COLO829 (cell line): ENCODE results near the gene ACAP1.
"Not testable (repeated sequence)": the region's sequence is repeated elsewhere in the genome, so short reads cannot be mapped to it uniquely, and the experiment has no call there.

Experiments used
- DNase-seq: peaks from one replicate; pipeline ENCODE4 v3.0.0; 2012; ENCODE audit warnings: low spot score

Gene ACAP1

DNA sequence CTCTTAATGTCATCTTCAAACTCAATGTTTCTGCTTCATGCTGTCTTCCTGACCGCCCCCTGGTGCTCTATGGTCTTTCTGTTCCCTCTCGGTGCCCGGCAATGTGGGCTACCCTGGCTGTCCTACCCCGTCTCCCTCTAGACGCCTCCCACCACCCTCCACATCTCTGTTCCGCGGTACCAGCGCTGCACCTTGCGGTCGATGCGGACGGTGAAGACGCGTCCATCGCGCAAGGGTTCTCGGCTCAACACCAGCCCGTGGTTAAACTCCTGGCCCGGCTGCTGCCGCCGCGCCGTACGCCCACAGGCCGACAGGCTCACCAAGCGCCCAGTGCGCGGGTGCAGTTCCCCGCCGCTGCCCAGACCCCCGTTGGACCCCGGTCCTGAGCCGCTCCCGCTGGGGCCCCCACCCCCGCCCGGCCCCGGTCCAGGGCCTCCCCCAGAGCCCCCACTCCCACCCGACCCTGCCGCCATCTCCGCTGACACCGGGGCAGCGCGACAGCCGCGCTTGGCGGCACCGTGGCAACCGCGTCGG lies 7.4 kb upstream of the ACAP1 start, which contains the start of gene NEURL4:
Gene NEURL4 (minus strand): TSS at position 496 of the 534 bp plus-strand sequence. CDS start 23 bp downstream, at position 473.
- no peak for DNase-seq

DNA sequence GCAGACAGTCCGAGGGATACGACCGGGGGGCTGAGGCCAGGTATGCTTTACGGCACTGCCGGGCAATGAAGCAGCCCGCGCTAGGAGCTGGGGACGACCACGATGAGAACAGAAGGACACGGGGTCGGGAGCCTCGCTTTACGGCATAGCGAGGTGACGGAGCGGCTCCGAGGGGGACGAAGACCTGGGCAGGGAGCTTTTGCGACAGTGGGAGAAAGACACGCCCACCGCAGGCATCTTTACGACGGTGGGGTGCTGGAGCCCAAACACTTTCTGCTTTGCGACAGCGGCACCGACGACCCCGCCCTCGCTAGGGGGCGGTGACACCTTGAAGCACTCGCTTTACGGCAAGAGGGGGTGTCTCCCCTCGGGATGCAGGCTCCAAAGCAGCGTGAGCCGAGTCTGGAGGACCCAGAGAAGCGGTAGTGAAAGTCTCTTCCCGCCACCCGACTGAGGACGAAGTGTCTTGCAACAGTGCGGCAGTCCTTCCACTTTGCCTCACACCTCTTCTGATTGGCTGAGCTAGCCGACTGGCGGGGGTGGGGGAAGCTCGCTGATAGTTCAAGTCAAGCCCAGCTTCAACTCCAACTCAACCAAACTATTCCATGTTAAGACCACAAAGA lies 6.8 kb upstream of the ACAP1 start:
- DNase-seq = peak; percentile 99

DNA sequence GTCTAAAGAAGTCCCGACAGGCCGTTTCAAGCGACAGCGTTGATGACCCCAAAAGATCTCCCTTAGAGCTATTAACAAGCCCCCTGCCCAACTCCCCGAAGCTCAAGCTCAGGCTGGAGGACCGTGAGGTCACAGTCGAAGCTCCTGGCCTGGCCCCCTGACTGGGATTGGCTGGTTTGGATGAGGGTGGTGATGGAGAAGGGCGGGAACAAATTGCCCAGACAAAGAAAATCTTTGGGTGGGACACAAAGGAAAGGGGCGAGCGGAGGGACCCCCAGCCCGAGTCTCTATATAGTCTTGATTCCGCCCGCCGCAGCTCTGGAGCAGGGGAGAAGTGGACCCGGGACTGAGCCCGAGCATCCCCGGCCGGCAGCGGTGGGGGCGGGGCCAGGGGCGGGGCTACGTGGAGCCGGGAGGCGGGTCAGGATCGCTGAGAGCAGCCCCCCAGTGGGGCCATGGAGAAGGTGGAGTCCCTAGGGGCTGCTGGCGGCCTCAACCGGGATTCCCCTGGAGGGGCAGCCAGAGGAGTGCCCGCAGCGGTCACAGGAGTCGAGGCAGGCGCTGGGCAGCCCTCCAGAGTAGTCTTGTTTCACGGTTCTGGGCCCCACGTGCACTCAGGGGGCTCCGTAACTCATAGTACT lies 6.2 kb upstream of the ACAP1 start:
- peak; percentile 86 for DNase-seq

DNA sequence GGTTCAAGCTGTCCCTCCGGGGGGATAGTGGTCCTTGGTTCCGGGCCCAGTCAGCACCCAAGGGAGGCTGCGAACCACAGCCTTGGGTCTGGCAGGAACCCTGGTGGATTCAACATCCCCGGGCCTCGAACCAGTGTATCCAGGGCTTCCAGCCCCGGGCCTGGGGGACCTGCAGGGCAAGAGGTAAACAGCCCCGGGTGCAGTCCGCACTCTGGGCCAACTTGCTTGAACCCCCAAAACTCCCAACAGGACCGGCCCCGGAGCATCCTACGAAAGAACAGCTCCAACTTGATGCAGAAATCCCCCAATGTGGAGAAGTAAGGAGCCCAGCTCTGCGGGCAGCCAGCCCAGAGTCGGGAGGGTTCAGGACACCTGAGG lies 5.7 kb upstream of the ACAP1 start:
- DNase-seq = no peak

DNA sequence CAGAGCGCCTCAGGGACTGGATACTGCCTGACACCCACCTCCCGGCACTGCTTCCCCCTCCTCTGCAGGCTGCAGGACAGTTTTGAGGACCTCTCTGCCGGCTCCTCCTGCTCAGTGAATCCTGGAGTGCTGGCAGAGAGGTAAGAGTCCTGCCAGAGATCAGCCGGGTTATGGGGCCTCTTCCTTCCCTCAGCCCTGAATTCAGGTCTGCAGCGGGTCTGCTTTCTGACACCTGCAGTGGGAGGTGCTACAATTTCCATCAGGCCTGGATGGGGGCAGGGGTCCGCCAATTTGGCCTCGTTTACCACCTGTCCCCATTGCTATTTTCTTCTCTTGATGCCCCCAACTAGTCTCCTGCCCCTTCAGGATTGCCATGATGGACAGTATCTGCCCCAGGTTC lies 4.2 kb upstream of the ACAP1 start:
- DNase-seq = no peak

DNA sequence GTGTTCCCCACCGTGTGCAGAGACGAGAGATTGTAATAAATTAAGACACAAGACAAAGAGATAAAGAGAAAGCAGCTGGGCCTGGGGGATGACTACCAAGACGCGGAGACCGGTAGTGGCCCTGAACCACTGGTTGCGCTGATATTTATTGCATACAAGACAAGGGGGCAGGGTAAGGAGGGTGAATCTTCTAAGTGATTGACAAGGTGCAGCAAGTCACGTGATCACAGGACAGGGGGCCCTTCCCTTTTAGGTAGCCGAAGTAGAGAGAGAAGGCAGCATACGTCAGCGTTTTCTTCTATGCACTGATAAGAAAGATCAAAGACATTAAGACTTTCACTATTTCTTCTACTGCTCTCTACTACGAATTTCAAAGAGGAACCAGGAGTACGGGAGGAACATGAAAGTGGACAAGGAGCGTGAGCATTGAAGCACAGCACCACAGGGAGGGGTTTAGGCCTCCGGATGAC lies 3.7 kb upstream of the ACAP1 start:
- DNase-seq = not testable (repeated sequence)

DNA sequence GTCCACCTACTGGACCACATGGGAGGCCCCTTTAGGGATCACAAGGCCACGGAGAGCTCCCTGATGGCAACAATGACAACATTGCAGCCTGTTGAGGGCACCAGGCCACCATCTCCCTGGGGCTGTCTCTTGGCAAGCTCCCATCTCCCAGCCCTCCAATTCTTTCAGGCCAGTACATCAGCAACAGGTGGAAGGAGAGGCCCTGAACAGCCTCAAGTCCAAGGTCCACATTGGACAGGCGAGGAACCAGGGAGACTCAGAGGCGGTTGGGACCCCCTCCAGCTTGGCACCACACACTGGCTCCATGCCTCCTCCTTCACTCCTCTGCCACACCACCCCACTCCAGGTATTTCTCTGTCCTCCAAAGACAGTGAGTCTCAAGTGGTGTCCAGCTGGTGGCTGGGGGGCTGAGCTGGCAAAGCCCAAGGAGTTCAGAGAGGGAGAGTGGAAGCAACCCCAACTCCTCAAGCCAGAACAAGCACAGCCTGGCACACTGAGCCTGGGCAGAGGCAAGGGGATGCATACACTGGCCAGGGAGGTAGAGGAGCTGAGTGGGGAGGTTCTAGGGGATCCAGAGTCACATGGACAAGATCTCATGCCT lies 1.3 kb upstream of the ACAP1 start:
- no peak for DNase-seq

DNA sequence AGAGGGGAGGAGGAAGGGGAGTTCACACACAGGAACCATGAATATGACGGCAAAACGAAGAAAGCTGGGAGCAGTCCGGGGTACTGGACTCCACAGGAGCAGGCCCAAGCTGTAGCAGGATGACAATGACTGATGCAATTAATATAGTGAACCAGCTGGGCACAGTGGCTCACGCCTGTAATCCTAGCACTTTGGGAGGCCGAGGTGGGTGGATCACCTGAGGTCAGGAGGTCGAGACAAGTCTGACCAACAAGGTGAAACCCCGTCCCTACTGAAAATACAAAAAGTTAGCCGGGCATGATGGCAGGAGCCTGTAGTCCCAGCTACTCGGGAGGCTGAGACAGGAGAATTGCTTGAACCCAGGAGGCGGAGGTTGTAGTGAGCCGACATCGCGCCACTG lies 564 bp upstream of the ACAP1 start:
- not testable (repeated sequence) for DNase-seq

DNA sequence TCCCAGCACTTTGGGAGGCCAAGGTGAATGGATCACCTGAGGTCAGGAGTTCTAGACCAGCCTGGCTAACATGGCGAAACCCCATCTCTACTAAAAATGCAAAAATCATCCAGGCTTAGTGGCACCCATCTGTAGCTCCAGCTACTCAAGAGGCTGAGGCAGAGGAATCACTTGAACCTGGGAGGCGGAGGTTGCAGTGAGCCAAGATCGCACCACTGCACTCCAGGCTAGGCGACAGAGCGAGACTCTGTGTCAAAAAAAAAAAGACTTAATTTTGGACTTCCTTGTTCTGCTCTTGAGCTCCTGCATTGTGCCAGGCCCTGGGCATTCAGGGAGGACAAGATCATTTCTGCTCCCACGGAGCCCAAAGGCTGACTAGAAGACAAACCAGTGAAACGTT lies 1.3 kb downstream of the ACAP1 start:
- not testable (repeated sequence) for DNase-seq

DNA sequence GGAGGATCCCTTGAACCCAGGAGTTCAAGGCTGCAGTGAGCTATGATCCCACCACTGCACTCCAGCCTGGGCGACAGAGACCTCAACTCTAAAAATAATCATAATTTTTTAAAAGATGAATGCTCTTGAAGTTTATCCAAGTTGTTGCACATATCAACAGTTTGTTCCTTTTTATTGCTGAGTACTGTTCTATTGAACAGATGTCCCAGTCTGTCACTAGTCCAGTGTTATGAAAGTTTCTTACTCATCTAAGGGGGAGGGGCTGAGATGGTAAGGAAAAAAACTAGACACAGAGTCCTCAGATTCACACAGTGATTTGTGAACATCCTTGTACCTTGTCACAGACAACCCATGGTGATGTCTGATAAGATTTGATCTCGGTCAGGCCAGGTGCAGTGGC lies 3.9 kb downstream of the ACAP1 start:
- no peak for DNase-seq

DNA sequence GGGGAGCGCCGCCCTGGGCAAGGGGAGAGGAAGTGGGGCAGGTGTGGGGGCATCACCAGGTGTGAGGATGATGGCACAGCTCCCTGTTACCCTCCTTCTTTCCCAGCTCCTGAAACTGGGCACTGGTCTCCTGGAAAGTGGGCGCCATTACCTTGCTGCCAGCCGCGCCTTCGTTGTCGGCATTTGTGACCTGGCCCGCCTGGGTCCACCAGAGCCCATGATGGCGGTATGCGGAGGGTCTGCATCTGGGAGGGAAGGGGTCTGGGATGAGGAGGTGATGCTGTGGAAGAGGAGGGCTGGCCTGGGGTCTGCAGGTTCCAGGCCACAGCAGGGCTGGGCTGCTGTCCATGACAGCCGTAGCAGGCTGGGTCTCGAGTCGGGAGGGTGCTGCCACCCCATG lies 5.5 kb downstream of the ACAP1 start:
- no peak for DNase-seq

DNA sequence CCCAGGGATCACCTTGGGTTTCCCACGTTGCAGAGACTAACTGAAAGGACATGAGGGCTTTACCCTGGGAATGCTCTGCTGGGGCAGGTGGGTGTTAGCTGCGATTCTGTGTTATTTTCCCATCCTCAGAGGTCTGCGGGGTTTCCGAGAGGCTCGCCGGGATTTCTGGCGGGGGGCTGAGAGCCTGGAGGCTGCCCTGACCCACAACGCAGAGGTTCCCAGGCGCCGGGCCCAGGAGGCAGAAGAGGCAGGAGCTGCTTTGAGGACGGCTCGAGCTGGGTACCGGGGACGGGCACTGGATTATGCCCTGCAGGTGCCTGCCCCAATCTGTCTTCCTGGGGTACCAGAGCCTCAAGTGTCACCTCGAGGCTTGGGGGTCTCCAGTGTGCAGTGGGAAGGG lies 6.9 kb downstream of the ACAP1 start:
- DNase-seq = no peak

DNA sequence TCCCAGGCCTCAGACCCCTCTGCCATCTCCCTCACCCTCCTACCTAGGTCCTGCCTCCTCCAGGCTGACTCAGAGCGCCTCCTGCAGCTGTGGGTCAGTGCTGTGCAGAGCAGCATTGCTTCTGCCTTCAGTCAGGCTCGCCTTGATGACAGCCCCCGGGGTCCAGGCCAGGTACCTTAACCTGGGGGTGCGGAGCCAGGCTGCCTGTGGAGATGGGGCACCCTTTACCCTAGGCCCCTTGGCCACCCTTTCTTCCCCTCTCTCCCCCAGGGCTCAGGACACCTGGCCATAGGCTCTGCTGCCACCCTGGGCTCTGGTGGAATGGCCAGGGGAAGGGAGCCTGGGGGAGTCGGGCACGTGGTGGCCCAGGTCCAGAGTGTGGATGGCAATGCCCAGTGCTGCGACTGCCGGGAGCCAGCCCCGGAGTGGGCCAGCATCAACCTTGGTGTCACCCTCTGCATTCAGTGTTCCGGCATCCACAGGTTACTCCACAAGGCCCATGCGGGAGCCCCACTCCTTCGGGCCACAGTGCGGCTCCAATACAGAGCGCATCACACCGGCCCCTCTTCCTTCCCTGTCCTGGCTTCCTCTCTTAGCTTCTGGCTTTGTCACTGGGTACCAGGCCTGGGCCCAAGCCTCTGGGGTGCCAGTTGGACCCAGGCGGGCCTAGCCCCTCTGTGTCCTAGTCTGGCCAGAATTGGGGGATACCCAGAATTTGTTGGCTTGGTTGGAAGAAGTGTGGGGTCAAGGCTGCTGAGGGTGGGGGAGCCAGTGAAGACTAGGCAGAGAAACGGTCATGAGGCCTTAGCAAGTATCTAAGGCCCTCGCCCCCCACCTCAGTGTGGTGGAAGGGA lies 10.7 kb downstream of the ACAP1 start:
- DNase-seq = no peak

DNA sequence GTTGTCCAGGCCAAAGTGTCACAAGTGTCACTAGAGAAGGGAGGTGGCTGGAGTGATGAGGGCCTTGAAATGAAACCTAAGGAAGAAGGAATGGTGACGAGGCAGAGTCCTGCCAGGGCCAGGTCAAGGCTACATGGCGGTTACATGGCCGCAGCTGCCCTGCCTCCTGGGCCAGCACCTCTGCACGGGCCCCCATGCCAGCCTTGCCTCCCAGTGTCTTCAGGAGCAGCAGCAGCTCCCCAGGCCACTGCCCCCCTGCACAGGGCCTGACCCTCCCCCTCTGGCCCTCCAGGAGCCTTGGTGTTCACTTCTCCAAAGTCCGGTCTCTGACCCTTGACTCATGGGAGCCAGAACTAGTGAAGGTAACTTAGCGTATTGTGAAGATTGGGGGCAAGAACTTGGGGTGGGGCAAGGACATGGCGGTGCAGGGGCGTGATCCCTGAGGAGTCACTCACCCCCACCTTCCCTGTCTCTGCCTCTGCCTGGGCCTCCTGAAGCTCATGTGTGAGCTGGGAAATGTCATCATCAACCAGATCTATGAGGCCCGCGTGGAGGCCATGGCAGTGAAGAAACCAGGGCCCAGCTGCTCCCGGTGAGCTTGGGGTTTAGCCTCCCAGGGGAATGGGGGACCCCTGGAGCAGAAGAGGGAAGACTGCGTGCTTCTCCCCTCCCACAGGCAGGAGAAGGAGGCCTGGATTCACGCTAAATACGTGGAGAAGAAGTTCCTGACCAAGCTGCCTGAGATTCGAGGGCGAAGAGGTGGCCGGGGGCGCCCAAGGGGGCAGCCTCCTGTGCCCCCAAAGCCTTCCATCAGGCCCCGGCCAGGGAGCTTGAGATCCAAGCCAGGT lies 11.5 kb downstream of the ACAP1 start:
- no peak for DNase-seq

DNA sequence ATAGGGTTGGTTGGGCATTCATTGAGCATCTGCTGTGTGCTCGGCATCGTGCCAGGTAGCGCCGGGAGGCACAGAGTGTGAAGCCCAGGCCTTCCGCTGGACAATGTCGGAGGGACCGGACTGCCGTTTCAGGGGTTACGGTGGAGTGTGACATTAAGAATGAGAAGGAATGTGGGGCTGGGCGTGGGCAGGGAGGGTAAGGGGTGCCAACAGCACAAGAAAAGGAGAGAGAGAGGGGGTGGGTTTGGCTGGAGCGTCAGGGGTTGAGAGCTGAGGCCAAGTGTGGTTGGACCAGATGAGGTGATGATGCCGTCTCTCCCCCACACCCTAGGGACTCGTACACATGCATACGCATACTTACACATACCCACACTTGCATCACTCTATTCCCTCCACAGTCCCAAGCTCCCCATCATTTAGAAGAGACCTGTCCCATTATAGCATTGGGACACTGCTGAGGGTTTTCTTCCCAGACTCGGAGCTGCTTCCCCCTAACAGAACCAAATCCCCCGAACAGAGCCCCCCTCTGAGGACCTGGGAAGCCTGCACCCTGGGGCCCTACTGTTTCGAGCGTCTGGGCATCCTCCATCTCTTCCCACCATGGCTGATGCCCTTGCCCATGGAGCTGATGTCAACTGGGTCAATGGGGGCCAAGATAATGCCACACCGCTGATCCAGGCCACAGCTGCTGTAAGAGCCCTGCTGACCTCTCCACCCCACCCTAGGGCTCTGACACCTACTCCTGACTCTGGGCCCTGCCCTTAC lies 12.3 kb downstream of the ACAP1 start:
- DNase-seq = no peak

DNA sequence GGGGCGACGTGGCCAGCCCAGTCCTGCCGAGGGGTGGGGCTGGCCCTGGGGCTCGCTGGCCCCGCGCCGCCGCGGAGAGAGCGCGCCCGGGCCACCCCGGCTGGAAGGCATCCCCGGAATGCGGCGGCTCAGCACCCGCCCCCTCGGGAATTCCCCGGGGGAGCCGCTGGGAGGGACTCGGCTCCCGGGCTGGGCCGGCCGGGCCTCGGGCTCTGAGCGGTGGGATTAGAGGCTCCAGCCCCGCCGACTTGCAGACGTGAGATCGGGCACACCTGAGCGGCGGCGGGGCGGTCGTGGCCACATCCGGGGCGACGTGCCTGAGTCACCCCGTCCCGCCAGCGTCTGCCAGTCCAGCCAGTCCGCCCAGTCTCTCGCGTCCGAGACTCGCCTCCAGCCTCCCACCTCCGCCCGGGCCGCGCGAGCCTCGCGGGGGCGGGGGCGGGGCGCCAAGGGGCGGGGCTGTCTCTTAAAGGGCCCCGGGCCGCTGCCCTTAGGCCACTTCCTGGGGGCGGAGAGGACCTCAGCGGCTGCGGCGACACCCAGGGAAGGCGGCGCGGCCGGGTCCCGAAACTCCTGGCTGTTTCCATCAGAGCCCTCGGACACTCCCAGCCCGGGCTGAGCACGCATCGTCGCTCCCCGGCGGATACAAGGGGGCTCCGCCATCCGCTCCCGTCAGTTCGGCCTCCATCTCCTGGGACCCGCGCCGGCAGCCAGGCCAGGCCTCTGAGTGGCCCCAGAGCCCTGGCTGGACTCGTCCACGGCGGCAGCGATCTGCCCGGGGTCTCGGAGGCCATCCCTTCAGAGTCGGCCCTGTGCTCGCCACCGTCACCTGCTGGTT lies 15.6 kb downstream of the ACAP1 start, which contains the start of gene KCTD11:
Gene KCTD11 (plus strand): TSS at position 498 of the 838 bp plus-strand sequence.
- peak; percentile 92 for DNase-seq

DNA sequence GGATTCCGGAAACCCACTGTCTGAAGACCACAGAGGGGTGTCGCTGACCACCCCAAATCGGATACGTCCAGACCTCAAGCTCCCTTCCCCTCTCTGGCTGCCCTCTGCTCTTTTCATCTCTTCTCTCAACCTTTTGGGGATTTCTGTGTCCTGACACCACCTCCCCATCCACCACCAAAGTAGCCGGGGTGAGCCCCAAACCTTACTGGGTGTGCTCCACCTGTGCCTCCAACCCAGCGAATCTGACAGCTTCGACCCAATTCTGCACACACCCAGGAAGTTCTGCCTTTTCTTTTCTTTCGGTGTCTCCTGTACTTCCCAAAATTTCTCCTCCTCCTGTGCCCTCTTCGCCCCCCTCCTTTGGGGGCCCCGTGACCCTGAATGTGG lies 16.2 kb downstream of the ACAP1 start:
- DNase-seq = no peak

DNA sequence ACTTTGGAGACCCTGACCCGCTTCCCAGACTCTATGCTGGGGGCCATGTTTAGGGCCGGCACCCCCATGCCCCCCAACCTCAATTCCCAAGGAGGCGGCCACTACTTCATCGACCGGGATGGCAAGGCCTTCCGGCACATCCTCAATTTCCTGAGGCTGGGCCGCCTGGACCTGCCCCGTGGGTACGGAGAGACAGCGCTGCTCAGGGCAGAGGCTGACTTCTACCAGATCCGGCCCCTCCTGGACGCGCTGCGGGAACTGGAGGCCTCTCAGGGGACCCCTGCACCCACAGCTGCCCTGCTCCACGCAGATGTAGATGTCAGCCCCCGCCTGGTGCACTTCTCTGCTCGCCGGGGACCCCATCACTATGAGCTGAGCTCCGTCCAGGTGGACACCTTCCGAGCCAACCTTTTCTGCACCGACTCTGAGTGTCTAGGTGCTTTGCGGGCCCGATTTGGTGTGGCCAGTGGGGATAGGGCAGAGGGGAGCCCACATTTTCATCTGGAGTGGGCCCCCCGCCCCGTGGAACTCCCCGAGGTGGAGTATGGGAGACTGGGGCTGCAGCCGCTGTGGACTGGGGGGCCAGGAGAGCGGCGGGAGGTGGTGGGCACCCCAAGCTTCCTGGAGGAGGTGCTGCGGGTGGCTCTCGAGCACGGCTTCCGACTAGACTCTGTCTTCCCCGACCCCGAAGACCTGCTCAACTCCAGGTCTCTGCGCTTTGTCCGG lies 16.7 kb downstream of the ACAP1 start:
- DNase-seq = no peak
